ENCODE data around the gene ETV4. TPM values are rescaled to one million over a fixed set of nuclear protein-coding genes. Genes with fewer than 3 reads are reported as not detected.

Gene ETV4
- total and polyA plus RNA-seq, 2 donors from 2014 or later: 2.5 to 6.8 TPM

- TF ChIP-seq CTCF (IDR thresholded peaks at IDR 0.05; ENCODE audit: borderline replicate concordance, extremely low read depth, insufficient read depth): no peak
- FAIRE-seq (no peak), DNase-seq (peak in 1 of 5 donors; percentile 7)
- Histone ChIP-seq H3K4me3 (ENCODE audit: low read length in 3 of 3) (no peak overlapping the region), H3K9ac (ENCODE audit: low read length in 3 of 3) (no peak overlapping the region), H3K9me3 (ENCODE audit: control insufficient read depth in 2 of 3, insufficient read depth in 1 of 3, low read length in 3 of 3) (no peaks in the 10 kb centered on the region), H3K4me1 (ENCODE audit: control insufficient read depth in 2 of 3, insufficient read depth in 2 of 3, low read depth in 1 of 3, low read length in 3 of 3) (no peaks in the 10 kb centered on the region), H3K36me3 (ENCODE audit: control insufficient read depth in 2 of 3, insufficient read depth in 3 of 3, low read length in 3 of 3) (peaks cover 4 to 38% (median 32%) of the 10 kb centered on the region in 3 donors), H3K27ac (ENCODE audit: low read depth in 2 of 2, low read length in 2 of 2) (no peak overlapping the region), H3K27me3 (ENCODE audit: control insufficient read depth, insufficient read depth, low read length) (no peaks in the 10 kb centered on the region)
- intact Hi-C loops (cut with DNase I): no loop called here
Measured at GRCh38 chr17:43490621-43491020, 55.5 kb downstream of the ETV4 start.

- Histone ChIP-seq H3K4me3 (ENCODE audit: low read length in 3 of 3) (peak within 1 kb of the TSS; percentile 98 to 100 (median 98)), H3K27ac (ENCODE audit: low read depth in 2 of 2, low read length in 2 of 2) (peak within 1 kb of the TSS; percentile 67 to 89), H3K4me1 (ENCODE audit: control insufficient read depth in 2 of 3, insufficient read depth in 2 of 3, low read depth in 1 of 3, low read length in 3 of 3) (peaks cover 0 to 6% (median 3%) of the 10 kb centered on the region in 3 donors), H3K9me3 (ENCODE audit: control insufficient read depth in 2 of 3, insufficient read depth in 1 of 3, low read length in 3 of 3) (no peaks in the 10 kb centered on the region), H3K27me3 (ENCODE audit: control insufficient read depth, insufficient read depth, low read length) (no peaks in the 10 kb centered on the region), H3K9ac (ENCODE audit: low read length in 3 of 3) (peak within 1 kb of the TSS; percentile 87 to 100 (median 96)), H3K36me3 (ENCODE audit: control insufficient read depth in 2 of 3, insufficient read depth in 3 of 3, low read length in 3 of 3) (no peaks in the 10 kb centered on the region)
- DNase-seq (peak; percentile 98 to 99 (median 99)), FAIRE-seq (peak; percentile 99)
- intact Hi-C loops (cut with DNase I): loop anchor here (2.0 kb wide), 1 partner anchor 89 kb away; no protein-coding TSS in a partner anchor
- peak; percentile 100 for TF ChIP-seq CTCF (IDR thresholded peaks at IDR 0.05; ENCODE audit: borderline replicate concordance, extremely low read depth, insufficient read depth)
Measured at GRCh38 chr17:43483674-43484551, 62.2 kb downstream of the ETV4 start, which contains the start of gene DHX8. Gene DHX8, plus strand, starts transcription at chr17:43483975. Its CDS starts 63 bp downstream, at chr17:43484038.

- Histone ChIP-seq H3K9me3 (ENCODE audit: control insufficient read depth in 2 of 3, insufficient read depth in 1 of 3, low read length in 3 of 3) (no peaks in the 10 kb centered on the region), H3K4me1 (ENCODE audit: control insufficient read depth in 2 of 3, insufficient read depth in 2 of 3, low read depth in 1 of 3, low read length in 3 of 3) (peaks cover 0 to 6% (median 3%) of the 10 kb centered on the region in 3 donors), H3K27me3 (ENCODE audit: control insufficient read depth, insufficient read depth, low read length) (no peaks in the 10 kb centered on the region), H3K9ac (ENCODE audit: low read length in 3 of 3) (peak overlapping the region in 2 of 3 donors; percentile 33 to 51), H3K4me3 (ENCODE audit: low read length in 3 of 3) (no peak overlapping the region), H3K27ac (ENCODE audit: low read depth in 2 of 2, low read length in 2 of 2) (no peak overlapping the region), H3K36me3 (ENCODE audit: control insufficient read depth in 2 of 3, insufficient read depth in 3 of 3, low read length in 3 of 3) (no peaks in the 10 kb centered on the region)
- intact Hi-C loops (cut with DNase I): loop anchor here (2.0 kb wide), 1 partner anchor 88 kb away; no protein-coding TSS in a partner anchor
- TF ChIP-seq CTCF (IDR thresholded peaks at IDR 0.05; ENCODE audit: borderline replicate concordance, extremely low read depth, insufficient read depth): no peak
- DNase-seq (peak in 1 of 5 donors; percentile 50), FAIRE-seq (no peak)
Measured at GRCh38 chr17:43482103-43483012, 63.8 kb downstream of the ETV4 start.

Data from kidney (tissue), 14 donors.